GM23338 (cell line): ENCODE measurements around the gene SLC27A4. TPM values are rescaled to one million over a fixed set of nuclear protein-coding genes. Genes with fewer than 3 reads are reported as not detected.

Experiments
- ATAC-seq: fragments of 200-7000 bp; cut with Tn5 transposase; 3 replicates; pipeline ENCODE4 v1.9.1; 2020
- DNase-seq: peaks from one replicate; pipeline ENCODE4 v3.0.0-alpha.2; 2015; ENCODE audit warnings: low spot score
- H2AFZ ChIP-seq: fragments of 200-600 bp; sonication (generic); 2 replicates; pipeline ENCODE4 v1.8.0; 2016; ENCODE audit warnings: antibody characterized with exemption, mild to moderate bottlenecking, moderate library complexity
- H3F3A ChIP-seq: fragments of 200-600 bp; sonication (generic); replicated peaks from 2 replicates; pipeline ENCODE4 v1.8.0; 2017; ENCODE audit warnings: antibody characterized with exemption, mixed run types, low read depth
- H3K27ac ChIP-seq: fragments of 200-600 bp; sonication (generic); 2 replicates; pipeline ENCODE4 v1.6.1; 2016; ENCODE audit warnings: low read depth
- H3K27me3 ChIP-seq: fragments of 200-600 bp; sonication (generic); 2 replicates; pipeline ENCODE4 v1.8.0; 2016; ENCODE audit warnings: mild to moderate bottlenecking, mixed run types, moderate library complexity; ENCODE audit not compliant: insufficient read depth
- H3K36me3 ChIP-seq: fragments of 200-600 bp; sonication (generic); 2 replicates; pipeline ENCODE4 v1.8.0; 2016; ENCODE audit warnings: mild to moderate bottlenecking; ENCODE audit not compliant: insufficient read depth
- H3K4me1 ChIP-seq: fragments of 200-600 bp; sonication (generic); 2 replicates; pipeline ENCODE4 v1.8.0; 2016; ENCODE audit warnings: mild to moderate bottlenecking, moderate library complexity; ENCODE audit not compliant: insufficient read depth
- H3K4me2 ChIP-seq: fragments of 200-600 bp; sonication (generic); 2 replicates; pipeline ENCODE4 v1.7.1; 2017; ENCODE audit warnings: mixed run types
- H3K4me3 ChIP-seq: fragments of 200-600 bp; sonication (generic); 2 replicates; pipeline ENCODE4 v1.6.1; 2016; ENCODE audit warnings: mixed run types
- H3K79me2 ChIP-seq: fragments of 200-600 bp; sonication (generic); replicated peaks from 2 replicates; pipeline ENCODE4 v1.8.0; 2017; ENCODE audit warnings: mild to moderate bottlenecking; ENCODE audit not compliant: insufficient read depth
- H3K9me2 ChIP-seq: fragments of 200-600 bp; sonication (generic); 2 replicates; pipeline ENCODE4 v1.8.0; 2017; ENCODE audit not compliant: insufficient read depth
- H4K20me1 ChIP-seq: fragments of 200-600 bp; sonication (generic); replicated peaks from 2 replicates; pipeline ENCODE4 v1.8.0; 2017; ENCODE audit warnings: mild to moderate bottlenecking; ENCODE audit not compliant: insufficient read depth
- H3K27ac Mint-ChIP-seq: 2 replicates; pipeline ENCODE4 v1.8.0; 2020; ENCODE audit warnings: inconsistent platforms, mild to moderate bottlenecking, moderate library complexity, mixed read lengths
- H3K27me3 Mint-ChIP-seq: 3 replicates; pipeline ENCODE4 v1.8.0; 2022; ENCODE audit warnings: low read depth, mild to moderate bottlenecking, moderate library complexity, mixed read lengths, inconsistent platforms; ENCODE audit not compliant: insufficient read depth, poor library complexity
- H3K36me3 Mint-ChIP-seq: 3 replicates; pipeline ENCODE4 v1.8.0; 2021; ENCODE audit warnings: low read depth, mild to moderate bottlenecking, inconsistent platforms, moderate library complexity, mixed read lengths
- H3K4me1 Mint-ChIP-seq: 3 replicates; pipeline ENCODE4 v1.8.0; 2020; ENCODE audit warnings: mild to moderate bottlenecking, inconsistent platforms, mixed read lengths
- H3K4me3 Mint-ChIP-seq: 3 replicates; pipeline ENCODE4 v1.8.0; 2021; ENCODE audit warnings: moderate library complexity, mild to moderate bottlenecking, inconsistent platforms, mixed read lengths
- H3K9me3 Mint-ChIP-seq: 3 replicates; pipeline ENCODE4 v1.8.0; 2020; ENCODE audit warnings: moderate library complexity, mild to moderate bottlenecking, inconsistent platforms, mixed read lengths
- CTCF ChIP-seq, 2 experiments: fragments of 200-600 bp in 1 of 2; sonication (generic) in 1 of 2; conservative IDR thresholded peaks; 2 replicates each; pipeline versions ENCODE4 v1.5.1 to v1.6.1; 2016 to 2017; ENCODE audit warnings: antibody characterized with exemption in 2 of 2, low read depth in 2 of 2, mild to moderate bottlenecking in 2 of 2, moderate library complexity in 1 of 2
- EZH2 ChIP-seq: fragments of 200-600 bp; sonication (generic); IDR thresholded peaks from one replicate; pipeline ENCODE4 v1.8.0; 2017; ENCODE audit warnings: antibody characterized with exemption, mild to moderate bottlenecking, low read depth; ENCODE audit not compliant: unreplicated experiment
- JUNB ChIP-seq: IDR thresholded peaks from one replicate; pipeline ENCODE4 v1.6.1; 2016; ENCODE audit warnings: antibody characterized with exemption; ENCODE audit not compliant: unreplicated experiment
- POLR2AphosphoS5 ChIP-seq: IDR thresholded peaks from 2 replicates; pipeline ENCODE4 v1.6.1; 2016; ENCODE audit warnings: antibody characterized with exemption, low read depth
- REST ChIP-seq: IDR thresholded peaks from one replicate; pipeline ENCODE4 v1.6.1; 2018; ENCODE audit warnings: antibody characterized with exemption; ENCODE audit not compliant: unreplicated experiment
- STAT1 ChIP-seq: IDR thresholded peaks from one replicate; pipeline ENCODE4 v1.6.1; 2016; ENCODE audit warnings: antibody characterized with exemption; ENCODE audit not compliant: unreplicated experiment
- ZNF331 ChIP-seq: fragments of 250-450 bp; sonication (Bioruptor Pico); IDR thresholded peaks from 2 replicates; pipeline ENCODE4 v1.5.0; 2020; ENCODE audit warnings: low read depth, mild to moderate bottlenecking, moderate library complexity
- polyA plus RNA-seq: library from polyadenylated mRNA; unstranded; fragments of >200 nt; fragmentation: Nextera tagmentation; extraction: Ambion mirVana; gene quantifications from 2 replicates; pipeline ENCODE4 v1.2.1, GENCODE V29; 2016
- total RNA-seq: library from RNA; depleted of rRNA; stranded (reverse); fragments of >200 nt; shearing (Covaris generic); gene quantifications from 2 replicates; pipeline ENCODE4 v1.2.3, GENCODE V29; 2014
- TF ChIP-seq, protein P1 (sequence below): IDR thresholded peaks from 2 replicates; pipeline ENCODE4 v1.6.1; 2016; ENCODE audit warnings: antibody characterized with exemption

The SLC27A4 gene
- total and polyA plus RNA-seq, 2 experiments from 2014 or later: 7.9 to 25.3 TPM

GRCh38 chr9:128309551-128309950 is 30.8 kb upstream of the SLC27A4 start:
- TF ChIP-seq REST: no peak
- no peak for TF ChIP-seq JUNB
- TF ChIP-seq ZNF331 (CRISPR knock-in tag): no peak
- TF ChIP-seq CTCF (conservative IDR thresholded peaks at IDR 0.05; ENCODE audit: low read depth in 2 of 2): no peak
- Histone ChIP-seq H3K9me2 (no peaks in the 10 kb centered on the region), H3F3A (no peaks in the 10 kb centered on the region), H4K20me1 (no peaks in the 10 kb centered on the region), H3K79me2 (no peaks in the 10 kb centered on the region), H3K4me1 (no peaks in the 10 kb centered on the region), H3K4me2 (no peak overlapping the region), H3K27me3 (no peaks in the 10 kb centered on the region), H2AFZ (no peak overlapping the region), H3K4me3 (no peak overlapping the region), H3K36me3 (peaks cover 13% of the 10 kb centered on the region; the same call in 1 of the 2 replicates), H3K27ac (no peak overlapping the region)
- Mint-ChIP-seq H3K9me3 (no peaks in the 10 kb centered on the region), H3K4me3 (no peak overlapping the region), H3K36me3 (peaks cover 48% of the 10 kb centered on the region), H3K4me1 (no peaks in the 10 kb centered on the region; the same call in 2 of the 3 replicates), H3K27me3 (peaks cover 8% of the 10 kb centered on the region), H3K27ac (no peak overlapping the region)
- ATAC-seq (no peak), DNase-seq (no peak)

GRCh38 chr9:128310461-128310860 is 29.9 kb upstream of the SLC27A4 start:
- H3K27ac ChIP-seq: no peak overlapping the region
- H3K27me3 ChIP-seq: no peaks in the 10 kb centered on the region
- H3K27ac Mint-ChIP-seq: no peak overlapping the region
- no peaks in the 10 kb centered on the region; the same call in 2 of the 3 replicates for H3K4me1 Mint-ChIP-seq
- H3K4me3 Mint-ChIP-seq: no peak overlapping the region
- DNase-seq: no peak
- no peak overlapping the region for H3K4me3 ChIP-seq
- no peaks in the 10 kb centered on the region for H3K79me2 ChIP-seq
- no peaks in the 10 kb centered on the region for H3K4me1 ChIP-seq
- H3K9me2 ChIP-seq: no peaks in the 10 kb centered on the region
- H3F3A ChIP-seq: no peaks in the 10 kb centered on the region
- no peak overlapping the region for H3K4me2 ChIP-seq
- H2AFZ ChIP-seq: no peak overlapping the region
- H3K36me3 Mint-ChIP-seq: peaks cover 53% of the 10 kb centered on the region
- H3K36me3 ChIP-seq: peaks cover 13% of the 10 kb centered on the region; the same call in 1 of the 2 replicates
- no peaks in the 10 kb centered on the region; the same call in 1 of the 2 replicates for H4K20me1 ChIP-seq
- peaks cover 8% of the 10 kb centered on the region for H3K27me3 Mint-ChIP-seq
- ATAC-seq: no peak
- no peaks in the 10 kb centered on the region for H3K9me3 Mint-ChIP-seq
- no peak for TF ChIP-seq ZNF331 (CRISPR knock-in tag)
- no peak for TF ChIP-seq STAT1
- TF ChIP-seq EZH2: no peak
- TF ChIP-seq REST: no peak
- TF ChIP-seq JUNB: no peak
- TF ChIP-seq, protein P1, sequence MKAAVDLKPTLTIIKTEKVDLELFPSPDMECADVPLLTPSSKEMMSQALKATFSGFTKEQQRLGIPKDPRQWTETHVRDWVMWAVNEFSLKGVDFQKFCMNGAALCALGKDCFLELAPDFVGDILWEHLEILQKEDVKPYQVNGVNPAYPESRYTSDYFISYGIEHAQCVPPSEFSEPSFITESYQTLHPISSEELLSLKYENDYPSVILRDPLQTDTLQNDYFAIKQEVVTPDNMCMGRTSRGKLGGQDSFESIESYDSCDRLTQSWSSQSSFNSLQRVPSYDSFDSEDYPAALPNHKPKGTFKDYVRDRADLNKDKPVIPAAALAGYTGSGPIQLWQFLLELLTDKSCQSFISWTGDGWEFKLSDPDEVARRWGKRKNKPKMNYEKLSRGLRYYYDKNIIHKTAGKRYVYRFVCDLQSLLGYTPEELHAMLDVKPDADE: no peak
- TF ChIP-seq POLR2AphosphoS5: no peak
